Measurements from ENCODE around the gene TNF. TPM values are rescaled to one million over a fixed set of nuclear protein-coding genes. Genes with fewer than 3 reads are reported as not detected.

The TNF gene
- total RNA-seq, 1 donor from 2014 or later = not detected

DNA sequence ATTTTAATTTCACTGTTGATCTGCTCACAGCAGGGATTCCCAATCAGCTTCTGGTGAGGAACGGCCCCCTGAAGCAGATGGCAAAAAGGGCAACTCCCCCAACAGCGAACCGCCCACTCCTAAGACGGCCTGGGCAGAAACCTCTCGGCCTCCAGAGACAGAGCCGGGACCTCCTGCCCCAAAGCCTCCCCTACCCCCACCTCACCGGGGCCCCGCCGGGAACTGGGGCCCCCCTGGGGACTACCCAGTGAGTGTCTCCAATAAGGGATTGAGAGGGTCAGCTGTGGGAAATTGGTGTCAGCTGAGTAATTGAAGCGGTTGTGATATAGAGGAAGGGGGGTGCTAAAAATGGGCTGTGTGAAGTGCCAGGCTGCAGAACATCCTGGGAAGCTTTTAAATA lies 51.6 kb downstream of the TNF start:
- no peak for DNase-seq (ENCODE audit: low read depth)

DNA sequence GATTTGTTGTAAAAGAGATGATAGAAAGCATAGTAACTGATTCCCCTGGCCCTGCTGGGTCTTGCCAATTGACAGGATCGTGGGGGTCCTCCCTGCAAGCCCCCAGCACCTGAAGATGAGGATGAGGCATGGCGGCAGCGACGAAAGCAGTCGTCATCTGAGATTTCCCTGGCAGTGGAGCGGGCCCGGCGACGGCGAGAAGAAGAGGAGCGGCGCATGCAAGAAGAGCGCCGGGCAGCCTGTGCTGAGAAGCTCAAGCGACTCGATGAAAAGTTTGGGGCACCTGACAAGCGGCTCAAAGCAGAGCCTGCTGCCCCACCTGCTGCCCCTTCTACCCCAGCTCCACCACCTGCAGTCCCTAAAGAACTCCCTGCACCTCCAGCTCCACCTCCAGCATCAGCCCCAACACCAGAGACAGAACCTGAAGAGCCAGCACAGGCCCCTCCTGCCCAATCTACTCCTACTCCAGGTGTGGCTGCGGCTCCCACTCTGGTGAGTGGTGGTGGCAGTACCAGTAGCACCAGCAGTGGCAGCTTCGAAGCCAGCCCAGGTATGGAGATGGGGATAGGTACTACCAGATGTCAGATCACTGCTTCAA lies 52.4 kb downstream of the TNF start:
- no peak for DNase-seq (ENCODE audit: low read depth)

Other genes starting within 250 kb of the TNF start
- 137 and 270 TPM in 2 replicates for gene HLA-B, start 218.4 kb upstream of the TNF start, total RNA-seq
- 32.5 and 55.9 TPM in 2 replicates for gene MICA, start 172.0 kb upstream of the TNF start, total RNA-seq
- 2.1 and 2.9 TPM in 2 replicates for gene MICB, start 77.4 kb upstream of the TNF start, total RNA-seq
- gene MCCD1, start 46.6 kb upstream of the TNF start, total RNA-seq = not detected in 2 replicates
- gene DDX39B, start 33.6 kb upstream of the TNF start, total RNA-seq = 290 and 382 TPM in 2 replicates
- 4.8 and 8.5 TPM in 2 replicates for gene ATP6V1G2, start 29.0 kb upstream of the TNF start, total RNA-seq
- gene NFKBIL1, start 28.0 kb upstream of the TNF start, total RNA-seq = 26.1 and 28.3 TPM in 2 replicates
- gene LTA, start 3.3 kb upstream of the TNF start, total RNA-seq = not detected in 2 replicates
- 0.40 TPM in 1 of 2 replicates, not detected in the other for gene LTB, start 6.9 kb downstream of the TNF start, total RNA-seq
- not detected in 2 replicates for gene LST1, start 10.7 kb downstream of the TNF start, total RNA-seq
- not detected in 2 replicates for gene NCR3, start 17.4 kb downstream of the TNF start, total RNA-seq
- not detected in 2 replicates for gene AIF1, start 39.7 kb downstream of the TNF start, total RNA-seq
- gene PRRC2A, start 45.1 kb downstream of the TNF start, total RNA-seq = 77.2 and 85.9 TPM in 2 replicates
- 271 and 307 TPM in 2 replicates for gene BAG6, start 77.1 kb downstream of the TNF start, total RNA-seq
- 2.9 and 4.2 TPM in 2 replicates for gene APOM, start 80.3 kb downstream of the TNF start, total RNA-seq
- gene C6orf47, start 85.2 kb downstream of the TNF start, total RNA-seq = 20.6 and 24.0 TPM in 2 replicates
- gene GPANK1, start 89.4 kb downstream of the TNF start, total RNA-seq = 8.6 and 12.9 TPM in 2 replicates
- 211 and 248 TPM in 2 replicates for gene CSNK2B, start 90.5 kb downstream of the TNF start, total RNA-seq
- 2.9 and 4.0 TPM in 2 replicates for gene LY6G5B, start 94.4 kb downstream of the TNF start, total RNA-seq
- gene LY6G5C, start 105.5 kb downstream of the TNF start, total RNA-seq = 2.7 and 3.4 TPM in 2 replicates
- 58.9 and 66.0 TPM in 2 replicates for gene ABHD16A, start 127.8 kb downstream of the TNF start, total RNA-seq
- gene LY6G6F, start 131.3 kb downstream of the TNF start, total RNA-seq = not detected in 2 replicates
- gene LY6G6D, start 139.8 kb downstream of the TNF start, total RNA-seq = not detected in 2 replicates
- not detected in 2 replicates for gene LY6G6C, start 146.2 kb downstream of the TNF start, total RNA-seq
- not detected in 2 replicates for gene MPIG6B, start 147.8 kb downstream of the TNF start, total RNA-seq
- 120 and 142 TPM in 2 replicates for gene DDAH2, start 153.7 kb downstream of the TNF start, total RNA-seq
- 257 and 425 TPM in 2 replicates for gene CLIC1, start 161.0 kb downstream of the TNF start, total RNA-seq
- 7.4 and 8.4 TPM in 2 replicates for gene MSH5, start 164.4 kb downstream of the TNF start, total RNA-seq
- 0.94 TPM in 1 of 2 replicates, not detected in the other for gene SAPCD1, start 187.1 kb downstream of the TNF start, total RNA-seq
- 1.3 TPM in 1 of 2 replicates, not detected in the other for gene VWA7, start 201.8 kb downstream of the TNF start, total RNA-seq
- gene VARS1, start 220.2 kb downstream of the TNF start, total RNA-seq = 56.4 and 62.2 TPM in 2 replicates
- 28.7 and 38.8 TPM in 2 replicates for gene LSM2, start 231.4 kb downstream of the TNF start, total RNA-seq
- gene HSPA1L, start 239.7 kb downstream of the TNF start, total RNA-seq = 2.6 and 3.6 TPM in 2 replicates
- 109 and 131 TPM in 2 replicates for gene HSPA1A, start 240.0 kb downstream of the TNF start, total RNA-seq